ENCODE results near the gene PLCL2.
"Not testable (repeated sequence)": the region's sequence is repeated elsewhere in the genome, so short reads cannot be mapped to it uniquely, and the experiment has no call there.

PLCL2 gene

GRCh38 chr3:17128671-17129070 lies 243.9 kb downstream of the PLCL2 start:
- not testable (repeated sequence) for DNase-seq

GRCh38 chr3:17129556-17129955 lies 244.8 kb downstream of the PLCL2 start:
- no peak for DNase-seq

- no peak for DNase-seq
Measured at GRCh38 chr3:17130956-17131355, 246.2 kb downstream of the PLCL2 start.

- DNase-seq: no peak
Measured at GRCh38 chr3:17132286-17133115, 247.7 kb downstream of the PLCL2 start.

- DNase-seq: no peak
Measured at GRCh38 chr3:17133632-17134545, 249.1 kb downstream of the PLCL2 start.

- no peak for DNase-seq
Measured at GRCh38 chr3:17135696-17136095, 250.9 kb downstream of the PLCL2 start.

- DNase-seq: no peak
Measured at GRCh38 chr3:17136136-17136721, 251.5 kb downstream of the PLCL2 start.

GRCh38 chr3:17137321-17137826 lies 252.6 kb downstream of the PLCL2 start:
- DNase-seq: no peak

GRCh38 chr3:17138246-17139039 lies 253.7 kb downstream of the PLCL2 start:
- no peak for DNase-seq

Data from fibroblast of upper back skin (primary cell).